Panc1 (cell line): Measurements from ENCODE around the gene TXNRD1. TPM values are rescaled to one million over a fixed set of nuclear protein-coding genes. Genes with fewer than 3 reads are reported as not detected.
A peak's percentile ranks its signal among the peaks of the same experiment; 100 is the strongest.

ENCODE experiments used
- ATAC-seq: fragments of 200-7000 bp; cut with Tn5 transposase; 2 replicates; pipeline ENCODE4 v1.9.1; 2020; ENCODE audit warnings: mild to moderate bottlenecking, moderate library complexity
- BruUV-seq: library from RNA; stranded (reverse); fragments of 400-500 nt; replicated peaks from 2 replicates; lab custom pipeline; 2021; lab: Mats Ljungman, UMichigan
- CTCF ChIA-PET: fragments of 300-600 bp; sonication (Branson Sonifier 250); formaldehyde crosslinking; loops from one replicate; lab custom pipeline; 2022; ENCODE audit warnings: antibody characterized with exemption; lab: Charles Lee
- POLR2A ChIA-PET: fragments of 300-600 bp; sonication (Branson Sonifier 250); formaldehyde crosslinking; loops from one replicate; lab custom pipeline; 2022; ENCODE audit warnings: antibody characterized with exemption; lab: Charles Lee
- DNase-seq: peaks from one replicate; pipeline ENCODE4 v3.0.0-alpha.2; 2010; ENCODE audit warnings: low read depth, low spot score
- H3K27ac ChIP-seq: 2 replicates; pipeline ENCODE4 v1.5.1; 2011; ENCODE audit warnings: mild to moderate bottlenecking, low read length, inconsistent platforms
- H3K27me3 ChIP-seq: fragments of 200-500 bp; sonication (Bioruptor generic); 2 replicates; pipeline ENCODE4 v1.6.0; 2014; ENCODE audit warnings: low read length, inconsistent platforms; ENCODE audit not compliant: control insufficient read depth, insufficient read depth
- H3K36me3 ChIP-seq: fragments of 200-500 bp; sonication (Bioruptor generic); 2 replicates; pipeline ENCODE4 v1.5.1; 2014; ENCODE audit warnings: inconsistent platforms, mild to moderate bottlenecking, low read length, moderate library complexity; ENCODE audit not compliant: control insufficient read depth, insufficient read depth
- H3K4me1 ChIP-seq: 2 replicates; pipeline ENCODE4 v1.5.1; 2011; ENCODE audit warnings: inconsistent platforms, mild to moderate bottlenecking, low read length, moderate library complexity; ENCODE audit not compliant: control insufficient read depth, insufficient read depth
- H3K4me3 ChIP-seq, 2 experiments: 2 replicates each; pipeline ENCODE4 v1.5.1; 2011 to 2012; ENCODE audit warnings: low read depth in 2 of 2, low read length in 2 of 2, mild to moderate bottlenecking in 2 of 2, inconsistent platforms in 1 of 2, moderate library complexity in 1 of 2
- H3K9me3 ChIP-seq: fragments of 200-500 bp; sonication (Bioruptor generic); 2 replicates; pipeline ENCODE4 v1.5.1; 2014; ENCODE audit warnings: low read depth, mild to moderate bottlenecking, inconsistent platforms, low read length, moderate library complexity; ENCODE audit not compliant: control insufficient read depth, insufficient read depth
- CTCF ChIP-seq: fragments of 450-650 bp; IDR thresholded peaks from 2 replicates; pipeline ENCODE4 v1.5.1; 2017; ENCODE audit warnings: mild to moderate bottlenecking
- POLR2AphosphoS5 ChIP-seq: IDR thresholded peaks from 2 replicates; pipeline ENCODE4 v1.6.1; 2012; ENCODE audit warnings: mild to moderate bottlenecking, low read depth, low read length, moderate library complexity
- SIN3A ChIP-seq: IDR thresholded peaks from 2 replicates; pipeline ENCODE4 v1.6.1; 2012; ENCODE audit warnings: low read depth, mild to moderate bottlenecking, low read length, moderate library complexity, borderline replicate concordance; ENCODE audit not compliant: insufficient read depth
- TCF7L2 ChIP-seq: IDR thresholded peaks from 2 replicates; pipeline ENCODE4 v1.6.1; 2011; ENCODE audit warnings: mild to moderate bottlenecking, low read depth, low read length, inconsistent platforms
- in situ Hi-C: cut with HindIII; loops from 2 replicates; pipeline ENCODE4 v1.10.0; 2016; ENCODE audit warnings: low sequenced_read_pairs, low pct_unique_long_range_greater_than_20kb
- intact Hi-C: fragments of 100-400 bp; cut with micrococcal nuclease; formaldehyde crosslinking; loops from one replicate; pipeline ENCODE4 v1.10.0; 2022; ENCODE audit not compliant: unreplicated experiment
- total RNA-seq: library from RNA; stranded (reverse); gene quantifications from one replicate; pipeline ENCODE4 v1.2.1, GENCODE V29; 2021; ENCODE audit not compliant: unreplicated experiment
- TF ChIP-seq, protein P1 (sequence below), 2 experiments: IDR thresholded peaks; 2 replicates each; pipeline ENCODE4 v1.6.1; 2011 to 2012; ENCODE audit warnings: low read depth in 2 of 2, control low read depth in 1 of 2, low read length in 1 of 2, mild to moderate bottlenecking in 1 of 2, moderate library complexity in 1 of 2; ENCODE audit not compliant: insufficient read depth in 1 of 2

The TXNRD1 gene
- total RNA-seq, 1 experiment from 2014 or later = 348 TPM

- TSS peak; percentile 7 for BruUV-seq
- TF ChIP-seq SIN3A (no peak), POLR2AphosphoS5 (peak; percentile 28; the same call in 1 of the 2 replicates), TCF7L2 (peak; percentile 46)
- TF ChIP-seq, protein P1, sequence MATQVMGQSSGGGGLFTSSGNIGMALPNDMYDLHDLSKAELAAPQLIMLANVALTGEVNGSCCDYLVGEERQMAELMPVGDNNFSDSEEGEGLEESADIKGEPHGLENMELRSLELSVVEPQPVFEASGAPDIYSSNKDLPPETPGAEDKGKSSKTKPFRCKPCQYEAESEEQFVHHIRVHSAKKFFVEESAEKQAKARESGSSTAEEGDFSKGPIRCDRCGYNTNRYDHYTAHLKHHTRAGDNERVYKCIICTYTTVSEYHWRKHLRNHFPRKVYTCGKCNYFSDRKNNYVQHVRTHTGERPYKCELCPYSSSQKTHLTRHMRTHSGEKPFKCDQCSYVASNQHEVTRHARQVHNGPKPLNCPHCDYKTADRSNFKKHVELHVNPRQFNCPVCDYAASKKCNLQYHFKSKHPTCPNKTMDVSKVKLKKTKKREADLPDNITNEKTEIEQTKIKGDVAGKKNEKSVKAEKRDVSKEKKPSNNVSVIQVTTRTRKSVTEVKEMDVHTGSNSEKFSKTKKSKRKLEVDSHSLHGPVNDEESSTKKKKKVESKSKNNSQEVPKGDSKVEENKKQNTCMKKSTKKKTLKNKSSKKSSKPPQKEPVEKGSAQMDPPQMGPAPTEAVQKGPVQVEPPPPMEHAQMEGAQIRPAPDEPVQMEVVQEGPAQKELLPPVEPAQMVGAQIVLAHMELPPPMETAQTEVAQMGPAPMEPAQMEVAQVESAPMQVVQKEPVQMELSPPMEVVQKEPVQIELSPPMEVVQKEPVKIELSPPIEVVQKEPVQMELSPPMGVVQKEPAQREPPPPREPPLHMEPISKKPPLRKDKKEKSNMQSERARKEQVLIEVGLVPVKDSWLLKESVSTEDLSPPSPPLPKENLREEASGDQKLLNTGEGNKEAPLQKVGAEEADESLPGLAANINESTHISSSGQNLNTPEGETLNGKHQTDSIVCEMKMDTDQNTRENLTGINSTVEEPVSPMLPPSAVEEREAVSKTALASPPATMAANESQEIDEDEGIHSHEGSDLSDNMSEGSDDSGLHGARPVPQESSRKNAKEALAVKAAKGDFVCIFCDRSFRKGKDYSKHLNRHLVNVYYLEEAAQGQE (IDR thresholded peaks at IDR 0.05; ENCODE audit: insufficient read depth in 1 of 2, low read depth in 2 of 2, low read length in 1 of 2) = no peak
- intact Hi-C loops = loop anchor here (5.0 to 10.0 kb wide), 2 partner anchors 78 to 165 kb away; partner anchors contain the start of gene NFYB
- H3K9me3 ChIP-seq = no peaks in the 10 kb centered on the region
- ATAC-seq (0 out of 2 replicates have a peak, but pooled peaks have one; percentile 6), DNase-seq (no peak)
- H3K4me3 ChIP-seq = peak overlapping the region; percentile 57 to 73
- H3K4me1 ChIP-seq = peaks cover 67% of the 10 kb centered on the region
- no peaks in the 10 kb centered on the region for H3K27me3 ChIP-seq
- peak overlapping the region; percentile 96 for H3K27ac ChIP-seq
- in situ Hi-C loops = loop anchor here (5.0 kb wide), 1 partner anchor 78 kb away; no protein-coding TSS in a partner anchor
- ChIA-PET CTCF (no interaction called here), POLR2A (interaction anchor here (0.5 to 3.0 kb wide), 4 partner anchors 13 to 471 kb away, joined by 3 to 12 read pairs (median 4); no protein-coding TSS in a partner anchor)
- H3K36me3 ChIP-seq = peaks cover 17% of the 10 kb centered on the region
Observed at GRCh38 chr12:104299842-104300481, 84.4 kb downstream of the TXNRD1 start.

- in situ Hi-C loops (loop anchor here (5.0 kb wide), 1 partner anchor 81 kb away; no protein-coding TSS in a partner anchor), intact Hi-C loops (loop anchor here (5.0 to 10.0 kb wide), 2 partner anchors 81 to 169 kb away; partner anchors contain the start of gene NFYB)
- no TSS peak for BruUV-seq
- POLR2A ChIA-PET = interaction anchor here (0.6 to 1.8 kb wide), 4 partner anchors 8 to 26 kb away, joined by 4 to 6 read pairs (median 4); no protein-coding TSS in a partner anchor
- TF ChIP-seq CTCF (no peak), TCF7L2 (peak; percentile 78), POLR2AphosphoS5 (peak; percentile 50; the same call in 1 of the 2 replicates), SIN3A (peak; percentile 27; the same call in 1 of the 2 replicates)
- H3K4me3 ChIP-seq = peak within 1 kb of the TSS; percentile 57 to 73
- peak; percentile 86 for ATAC-seq
- H3K27ac ChIP-seq = peak within 1 kb of the TSS; percentile 96
- DNase-seq = no peak
- no peaks in the 10 kb centered on the region for H3K27me3 ChIP-seq
- peaks cover 13% of the 10 kb centered on the region; the same call in 1 of the 2 replicates for H3K36me3 ChIP-seq
- H3K4me1 ChIP-seq = peaks cover 65% of the 10 kb centered on the region
- CTCF ChIA-PET = no interaction called here
- H3K9me3 ChIP-seq = no peaks in the 10 kb centered on the region
Observed at GRCh38 chr12:104303538-104304151, 88.1 kb downstream of the TXNRD1 start, which contains the start of gene EID3. EID3 (plus strand) TSS chr12:104303739; CDS start chr12:104303935, 196 bp downstream.
